HepG2 (cell line): Measurements from ENCODE around the gene GRB7. TPM values are rescaled to one million over a fixed set of nuclear protein-coding genes. Genes with fewer than 3 reads are reported as not detected.

Source experiments
- FOXK1 ChIP-seq: sonication (generic); formaldehyde crosslinking; IDR thresholded peaks from 2 replicates; pipeline ENCODE4 v1.4.0; 2020; ENCODE audit warnings: low read depth, missing genetic modification reagents, borderline replicate concordance
- NKX3-1 ChIP-seq: sonication (generic); formaldehyde crosslinking; IDR thresholded peaks from 2 replicates; pipeline ENCODE4 v1.5.0; 2020; ENCODE audit warnings: missing genetic modification reagents
- NR1H2 ChIP-seq: sonication (generic); formaldehyde crosslinking; IDR thresholded peaks from 2 replicates; pipeline ENCODE4 v1.8.1; 2022; ENCODE audit warnings: low read depth, missing genetic modification reagents, borderline replicate concordance
- SAP130 ChIP-seq: IDR thresholded peaks from 2 replicates; pipeline ENCODE4 v1.6.1; 2016; ENCODE audit warnings: low read depth
- SP140L ChIP-seq: sonication (generic); formaldehyde crosslinking; IDR thresholded peaks from 2 replicates; pipeline ENCODE4 v1.4.0; 2020; ENCODE audit warnings: missing genetic modification reagents, borderline replicate concordance
- TCF12 ChIP-seq, 2 experiments: fragments of 450-650 bp in 1 of 2; sonication (generic) in 1 of 2; formaldehyde crosslinking in 1 of 2; IDR thresholded peaks; 2 replicates each; pipeline versions ENCODE4 v1.6.1 to v1.8.0; 2017 to 2022; ENCODE audit warnings: antibody characterized with exemption in 1 of 2, mild to moderate bottlenecking in 1 of 2, missing genetic modification reagents in 1 of 2, moderate library complexity in 1 of 2
- TEAD3 ChIP-seq: optimal IDR thresholded peaks from 2 replicates; pipeline ENCODE3; 2016; ENCODE audit warnings: borderline replicate concordance
- TOPORS ChIP-seq: sonication (generic); formaldehyde crosslinking; IDR thresholded peaks from 2 replicates; pipeline ENCODE4 v1.8.0; 2023; ENCODE audit warnings: mild to moderate bottlenecking, missing genetic modification reagents
- ZFP82 ChIP-seq: sonication (generic); formaldehyde crosslinking; IDR thresholded peaks from 2 replicates; pipeline ENCODE4 v1.5.1; 2020; ENCODE audit warnings: mild to moderate bottlenecking, missing genetic modification reagents, borderline replicate concordance
- ZNF501 ChIP-seq: sonication (generic); formaldehyde crosslinking; IDR thresholded peaks from 2 replicates; pipeline ENCODE4 v1.5.1; 2020; ENCODE audit warnings: mild to moderate bottlenecking, moderate library complexity, missing genetic modification reagents
- ZNF703 ChIP-seq: sonication (generic); formaldehyde crosslinking; IDR thresholded peaks from 2 replicates; pipeline ENCODE4 v1.5.1; 2020; ENCODE audit warnings: missing genetic modification reagents, mild to moderate bottlenecking, moderate library complexity, borderline replicate concordance
- polyA plus RNA-seq, 8 experiments: library from polyadenylated mRNA; depleted of rRNA in 3 of 8; stranded (reverse) in 7 of 8; unstranded in 1 of 8; fragments of >200 nt; fragmentation: Illumina TruSeq in 4 of 8; extraction: Trizol in 4 of 8; gene quantifications; 2 replicates each; pipeline versions ENCODE4 v1.2.1 to v1.2.3, GENCODE V29; 2011 to 2016; ENCODE audit warnings: low read depth in 4 of 8, missing spikeins in 1 of 8, mixed read lengths in 1 of 8; ENCODE audit not compliant: insufficient read depth in 1 of 8
- total RNA-seq, 5 experiments: library from RNA; depleted of rRNA; stranded (reverse); fragments of >200 nt; fragmentation: Illumina TruSeq; extraction: Trizol; gene quantifications; 2 replicates each; pipeline ENCODE4 v1.2.3, GENCODE V29; 2016; ENCODE audit warnings: low read depth in 1 of 5
- TF ChIP-seq, protein P1 (sequence below): sonication (generic); formaldehyde crosslinking; IDR thresholded peaks from 2 replicates; pipeline ENCODE4 v1.5.1; 2020; ENCODE audit warnings: missing genetic modification reagents, mild to moderate bottlenecking, borderline replicate concordance
- TF ChIP-seq, protein P2 (sequence below): sonication (generic); formaldehyde crosslinking; IDR thresholded peaks from 2 replicates; pipeline ENCODE4 v1.4.0; 2020; ENCODE audit warnings: missing genetic modification reagents
- TF ChIP-seq, protein P3 (sequence below), 2 experiments: sonication (generic) in 1 of 2; formaldehyde crosslinking in 1 of 2; IDR thresholded peaks; 2 replicates each; pipeline versions ENCODE4 v1.4.0 to v1.6.1; 2016 to 2020; ENCODE audit warnings: borderline replicate concordance in 1 of 2, low read depth in 1 of 2, mild to moderate bottlenecking in 1 of 2, missing genetic modification reagents in 1 of 2
- TF ChIP-seq, protein P4 (sequence below): IDR thresholded peaks from 2 replicates; pipeline ENCODE4 v1.6.1; 2016; ENCODE audit warnings: low read depth, control low read depth
- TF ChIP-seq, protein P5 (sequence below): IDR thresholded peaks from 2 replicates; pipeline ENCODE4 v1.6.1; 2016; ENCODE audit warnings: control low read depth

GRB7 gene
- total and polyA plus RNA-seq, 2 of the 13 experiments (the other 11 are each of a cell fraction or from before 2014, with no cell fraction given), result 60.2 to 77.7 TPM

DNA sequence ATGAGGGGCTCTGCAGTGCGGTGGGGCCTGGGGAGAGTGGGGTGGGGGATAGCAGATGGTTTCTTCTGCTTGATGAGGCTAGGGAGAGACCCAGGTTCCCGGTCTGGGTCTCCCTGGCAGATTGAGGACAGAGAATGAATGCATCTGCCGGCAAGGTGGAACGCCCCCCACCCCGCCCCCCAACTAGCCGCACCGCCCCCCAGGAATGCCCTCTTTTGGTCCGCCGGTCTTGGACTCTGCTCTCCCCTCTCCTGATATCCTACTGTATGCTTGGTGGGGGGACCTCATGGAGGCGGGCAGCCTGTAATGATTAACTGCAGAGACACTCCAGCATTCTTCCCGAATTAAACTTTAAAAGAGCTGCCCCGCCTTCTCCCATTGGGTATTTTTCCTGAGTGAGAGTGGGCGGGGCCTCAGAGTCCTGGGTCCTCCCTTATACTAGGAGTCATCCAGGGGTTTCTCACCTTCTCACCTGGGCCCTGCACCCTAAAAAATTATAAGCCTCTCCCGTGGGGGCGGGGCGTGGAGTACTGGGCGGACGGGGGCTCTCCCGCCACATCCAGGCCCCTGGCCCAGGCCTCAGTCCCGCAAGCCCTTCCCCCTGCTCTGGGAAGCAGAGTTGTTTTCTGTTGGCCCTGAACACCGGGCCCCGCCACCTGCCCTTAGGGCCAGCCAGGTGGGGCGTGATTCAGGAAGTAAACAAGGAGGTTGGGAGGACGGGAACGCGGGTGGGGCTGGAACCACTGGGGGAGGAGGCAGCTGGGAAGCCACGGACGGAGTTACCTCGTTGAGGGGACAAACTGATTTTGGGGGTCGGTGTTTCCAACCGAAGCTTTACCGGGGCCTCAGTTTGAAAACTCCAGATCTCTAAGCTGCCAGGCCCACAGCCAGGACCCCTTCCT is 1.5 kb downstream of the GRB7 start (continued):
- TF ChIP-seq, protein P1, sequence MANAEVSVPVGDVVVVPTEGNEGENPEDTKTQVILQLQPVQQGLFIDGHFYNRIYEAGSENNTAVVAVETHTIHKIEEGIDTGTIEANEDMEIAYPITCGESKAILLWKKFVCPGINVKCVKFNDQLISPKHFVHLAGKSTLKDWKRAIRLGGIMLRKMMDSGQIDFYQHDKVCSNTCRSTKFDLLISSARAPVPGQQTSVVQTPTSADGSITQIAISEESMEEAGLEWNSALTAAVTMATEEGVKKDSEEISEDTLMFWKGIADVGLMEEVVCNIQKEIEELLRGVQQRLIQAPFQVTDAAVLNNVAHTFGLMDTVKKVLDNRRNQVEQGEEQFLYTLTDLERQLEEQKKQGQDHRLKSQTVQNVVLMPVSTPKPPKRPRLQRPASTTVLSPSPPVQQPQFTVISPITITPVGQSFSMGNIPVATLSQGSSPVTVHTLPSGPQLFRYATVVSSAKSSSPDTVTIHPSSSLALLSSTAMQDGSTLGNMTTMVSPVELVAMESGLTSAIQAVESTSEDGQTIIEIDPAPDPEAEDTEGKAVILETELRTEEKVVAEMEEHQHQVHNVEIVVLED (CRISPR knock-in tag), result no peak
- TF ChIP-seq ZNF703 (CRISPR knock-in tag) (0 out of 2 replicates have a peak, but pooled peaks have one; percentile 44), SAP130 (CRISPR knock-in tag) (peak; percentile 95), NR1H2 (no peak), TCF12 (IDR thresholded peaks at IDR 0.05) (no peak), TCF12 (CRISPR knock-in tag; IDR thresholded peaks at IDR 0.05) (0 out of 2 replicates have a peak, but pooled peaks have one; percentile 63), ZFP82 (CRISPR knock-in tag) (no peak), TEAD3 (peak; percentile 44), SP140L (CRISPR knock-in tag) (no peak), TOPORS (no peak), ZNF501 (CRISPR knock-in tag) (peak; percentile 74; the same call in 1 of the 2 replicates), FOXK1 (CRISPR knock-in tag) (peak; percentile 95), NKX3-1 (CRISPR knock-in tag) (no peak)
- TF ChIP-seq, protein P2, sequence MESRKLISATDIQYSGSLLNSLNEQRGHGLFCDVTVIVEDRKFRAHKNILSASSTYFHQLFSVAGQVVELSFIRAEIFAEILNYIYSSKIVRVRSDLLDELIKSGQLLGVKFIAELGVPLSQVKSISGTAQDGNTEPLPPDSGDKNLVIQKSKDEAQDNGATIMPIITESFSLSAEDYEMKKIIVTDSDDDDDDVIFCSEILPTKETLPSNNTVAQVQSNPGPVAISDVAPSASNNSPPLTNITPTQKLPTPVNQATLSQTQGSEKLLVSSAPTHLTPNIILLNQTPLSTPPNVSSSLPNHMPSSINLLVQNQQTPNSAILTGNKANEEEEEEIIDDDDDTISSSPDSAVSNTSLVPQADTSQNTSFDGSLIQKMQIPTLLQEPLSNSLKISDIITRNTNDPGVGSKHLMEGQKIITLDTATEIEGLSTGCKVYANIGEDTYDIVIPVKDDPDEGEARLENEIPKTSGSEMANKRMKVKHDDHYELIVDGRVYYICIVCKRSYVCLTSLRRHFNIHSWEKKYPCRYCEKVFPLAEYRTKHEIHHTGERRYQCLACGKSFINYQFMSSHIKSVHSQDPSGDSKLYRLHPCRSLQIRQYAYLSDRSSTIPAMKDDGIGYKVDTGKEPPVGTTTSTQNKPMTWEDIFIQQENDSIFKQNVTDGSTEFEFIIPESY (CRISPR knock-in tag), result 0 out of 2 replicates have a peak, but pooled peaks have one; percentile 43
- TF ChIP-seq, protein P3, sequence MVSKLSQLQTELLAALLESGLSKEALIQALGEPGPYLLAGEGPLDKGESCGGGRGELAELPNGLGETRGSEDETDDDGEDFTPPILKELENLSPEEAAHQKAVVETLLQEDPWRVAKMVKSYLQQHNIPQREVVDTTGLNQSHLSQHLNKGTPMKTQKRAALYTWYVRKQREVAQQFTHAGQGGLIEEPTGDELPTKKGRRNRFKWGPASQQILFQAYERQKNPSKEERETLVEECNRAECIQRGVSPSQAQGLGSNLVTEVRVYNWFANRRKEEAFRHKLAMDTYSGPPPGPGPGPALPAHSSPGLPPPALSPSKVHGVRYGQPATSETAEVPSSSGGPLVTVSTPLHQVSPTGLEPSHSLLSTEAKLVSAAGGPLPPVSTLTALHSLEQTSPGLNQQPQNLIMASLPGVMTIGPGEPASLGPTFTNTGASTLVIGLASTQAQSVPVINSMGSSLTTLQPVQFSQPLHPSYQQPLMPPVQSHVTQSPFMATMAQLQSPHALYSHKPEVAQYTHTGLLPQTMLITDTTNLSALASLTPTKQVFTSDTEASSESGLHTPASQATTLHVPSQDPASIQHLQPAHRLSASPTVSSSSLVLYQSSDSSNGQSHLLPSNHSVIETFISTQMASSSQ (IDR thresholded peaks at IDR 0.05; ENCODE audit: low read depth), result peak; percentile 95
- TF ChIP-seq, protein P3 (CRISPR knock-in tag; IDR thresholded peaks at IDR 0.05; ENCODE audit: borderline replicate concordance), result peak; percentile 96
- TF ChIP-seq, protein P4, sequence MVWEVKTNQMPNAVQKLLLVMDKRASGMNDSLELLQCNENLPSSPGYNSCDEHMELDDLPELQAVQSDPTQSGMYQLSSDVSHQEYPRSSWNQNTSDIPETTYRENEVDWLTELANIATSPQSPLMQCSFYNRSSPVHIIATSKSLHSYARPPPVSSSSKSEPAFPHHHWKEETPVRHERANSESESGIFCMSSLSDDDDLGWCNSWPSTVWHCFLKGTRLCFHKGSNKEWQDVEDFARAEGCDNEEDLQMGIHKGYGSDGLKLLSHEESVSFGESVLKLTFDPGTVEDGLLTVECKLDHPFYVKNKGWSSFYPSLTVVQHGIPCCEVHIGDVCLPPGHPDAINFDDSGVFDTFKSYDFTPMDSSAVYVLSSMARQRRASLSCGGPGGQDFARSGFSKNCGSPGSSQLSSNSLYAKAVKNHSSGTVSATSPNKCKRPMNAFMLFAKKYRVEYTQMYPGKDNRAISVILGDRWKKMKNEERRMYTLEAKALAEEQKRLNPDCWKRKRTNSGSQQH, result peak; percentile 37; the same call in 1 of the 2 replicates
- TF ChIP-seq, protein P5, sequence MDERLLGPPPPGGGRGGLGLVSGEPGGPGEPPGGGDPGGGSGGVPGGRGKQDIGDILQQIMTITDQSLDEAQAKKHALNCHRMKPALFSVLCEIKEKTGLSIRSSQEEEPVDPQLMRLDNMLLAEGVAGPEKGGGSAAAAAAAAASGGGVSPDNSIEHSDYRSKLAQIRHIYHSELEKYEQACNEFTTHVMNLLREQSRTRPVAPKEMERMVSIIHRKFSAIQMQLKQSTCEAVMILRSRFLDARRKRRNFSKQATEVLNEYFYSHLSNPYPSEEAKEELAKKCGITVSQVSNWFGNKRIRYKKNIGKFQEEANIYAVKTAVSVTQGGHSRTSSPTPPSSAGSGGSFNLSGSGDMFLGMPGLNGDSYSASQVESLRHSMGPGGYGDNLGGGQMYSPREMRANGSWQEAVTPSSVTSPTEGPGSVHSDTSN (CRISPR knock-in tag), result no peak
